ENCODE results near the gene CC2D2A.

The CC2D2A gene

DNA sequence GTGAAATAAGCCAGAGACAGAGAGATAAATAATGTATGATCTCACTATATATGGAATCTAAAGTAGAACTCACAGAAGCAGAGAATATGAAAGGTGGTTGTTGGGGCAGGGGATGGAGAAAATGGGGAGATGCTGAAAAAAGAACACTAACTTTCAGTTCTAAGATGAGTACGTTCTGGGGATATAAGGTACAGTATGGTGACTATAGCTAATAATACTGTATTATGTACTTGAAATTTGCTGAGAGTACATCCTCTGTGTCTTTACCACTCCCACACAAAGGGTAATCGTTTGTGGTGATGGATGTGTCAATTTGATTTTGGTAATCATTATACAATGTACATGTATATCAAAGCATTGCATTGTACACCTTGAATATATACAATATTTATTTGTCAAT, 178.9 kb downstream of the CC2D2A start:
- DNase-seq (ENCODE audit: low read depth in 2 of 2) = no peak

DNA sequence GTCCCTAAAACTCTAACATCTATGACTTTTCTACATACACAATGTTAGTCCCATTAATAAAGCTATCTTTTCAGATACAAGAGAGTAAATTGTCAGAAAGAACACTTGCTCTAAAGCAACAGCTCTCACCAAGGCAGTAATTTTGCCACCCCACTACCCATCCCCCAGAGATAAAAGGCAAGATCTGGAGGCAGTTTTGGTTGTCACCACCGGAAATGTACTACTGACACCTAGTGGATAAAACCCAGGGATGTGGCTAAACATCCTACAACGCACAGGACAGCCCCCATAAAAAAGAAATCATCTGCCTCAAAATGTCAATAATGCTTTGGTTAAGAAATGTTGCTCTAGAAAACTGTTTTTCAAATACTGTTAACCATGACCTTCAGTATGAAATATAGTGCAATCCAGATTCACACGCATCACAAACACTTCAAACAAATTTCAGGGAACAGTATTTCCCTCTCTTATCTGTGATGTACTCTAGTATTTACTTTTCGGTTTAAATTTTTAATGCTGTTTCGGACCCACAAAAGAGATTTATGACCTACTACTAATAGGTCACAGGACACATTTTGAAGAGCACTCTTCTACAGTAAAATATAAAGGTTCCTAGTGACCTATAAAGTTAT, 180.3 kb downstream of the CC2D2A start:
- peak; percentile 6 to 8 for DNase-seq (ENCODE audit: low read depth in 2 of 2)

All from stimulated activated CD8-positive, alpha-beta memory T cell treated with anti-CD3 and anti-CD28 coated beads, Interleukin-2, amount 100 ng/mL, for 1 hour (primary cell).